ENCODE measurements around the gene KCNG4. TPM values are rescaled to one million over a fixed set of nuclear protein-coding genes. Genes with fewer than 3 reads are reported as not detected.

Gene KCNG4
- total and polyA plus RNA-seq, 2 of the 8 experiments (the other 6 are each of a cell fraction or from before 2014, with no cell fraction given) = not detected

- Histone ChIP-seq H3K56ac (replicated peaks; ENCODE audit: insufficient read length, low read depth, low read length) (no peak overlapping the region), H3K27me3 (replicated peaks in 1 of 4; ENCODE audit: control insufficient read depth in 3 of 4, extremely low read depth in 1 of 4, insufficient read depth in 3 of 4, low read length in 3 of 4) (no peaks in the 10 kb centered on the region), H3K27ac (ENCODE audit: low read depth, low read length) (no peak overlapping the region), H3K23ac (ENCODE audit: insufficient read length) (no peak overlapping the region), H2BK15ac (ENCODE audit: low read length) (no peak overlapping the region), H4K20me1 (replicated peaks in 1 of 2; ENCODE audit: control insufficient read depth in 1 of 2, insufficient read depth in 2 of 2, low read length in 2 of 2) (no peaks in the 10 kb centered on the region), H3K4me3 (ENCODE audit: extremely low read depth in 1 of 4, insufficient read depth in 2 of 4, low read depth in 3 of 4, low read length in 4 of 4) (no peak overlapping the region), H3K23me2 (ENCODE audit: low read depth, low read length) (no peaks in the 10 kb centered on the region), H2AFZ (ENCODE audit: low read length) (no peak overlapping the region), H3K4ac (replicated peaks; ENCODE audit: insufficient read length, low read depth, low read length) (no peak overlapping the region), H2BK5ac (ENCODE audit: low read depth, low read length) (no peak overlapping the region), H3K4me2 (ENCODE audit: insufficient read depth in 1 of 2, low read depth in 2 of 2, low read length in 2 of 2) (no peak overlapping the region), H4K91ac (replicated peaks; ENCODE audit: insufficient read length, low read length) (no peak overlapping the region), H3K9me3 (ENCODE audit: insufficient read depth in 2 of 2, low read depth in 1 of 2, low read length in 1 of 2) (no peaks in the 10 kb centered on the region), H2BK20ac (ENCODE audit: low read length) (no peak overlapping the region), H3K4me1 (replicated peaks in 1 of 4; ENCODE audit: control insufficient read depth in 3 of 4, insufficient read depth in 4 of 4, low read length in 3 of 4) (peaks cover 0 to under 1% (median 0%) of the 10 kb centered on the region in 4 experiments; a peak in 2 of 7 replicates), H4K8ac (ENCODE audit: extremely low read depth, insufficient read depth, low read length) (no peak overlapping the region), H3K36me3 (ENCODE audit: control insufficient read depth in 2 of 4, insufficient read depth in 4 of 4, low read length in 3 of 4) (no peaks in the 10 kb centered on the region), H2BK12ac (ENCODE audit: low read depth, low read length) (no peak overlapping the region), H2AK5ac (ENCODE audit: low read depth, low read length) (no peak overlapping the region), H2BK120ac (replicated peaks; ENCODE audit: low read depth, low read length) (no peak overlapping the region), H3K79me1 (ENCODE audit: low read depth, low read length) (no peaks in the 10 kb centered on the region), H3K9ac (replicated peaks in 1 of 4; ENCODE audit: extremely low read depth in 1 of 4, low read depth in 3 of 4, low read length in 3 of 4) (no peak overlapping the region), H3K79me2 (ENCODE audit: control insufficient read depth in 1 of 2, insufficient read depth in 2 of 2, low read length in 2 of 2) (no peaks in the 10 kb centered on the region), H3K18ac (ENCODE audit: extremely low read depth, low read length) (no peak overlapping the region), H3K14ac (ENCODE audit: insufficient read length) (no peak overlapping the region), H4K5ac (ENCODE audit: insufficient read length, low read depth, low read length) (no peak overlapping the region)
- FAIRE-seq = no peak
- CTCF ChIA-PET (ENCODE audit: partially characterized antibody) = interaction anchor here (0.6 to 1.2 kb wide), 5 partner anchors 16 to 492 kb away, joined by 3 read pairs; no protein-coding TSS in a partner anchor
- WGBS, 2 experiments (ENCODE audit: extremely low coverage in 1 of 2, insufficient coverage in 1 of 2, insufficient read length in 1 of 2, insufficient replicate concordance in 2 of 2, low coverage in 1 of 2, low lambda C conversion rate in 2 of 2, missing lambda C conversion rate in 1 of 2) = 97% methylated on average over 8 of the region's 9 CpGs; no CpG with 5 or more reads in 1 of the 2 experiments
- POLR2A ChIA-PET (ENCODE audit: partially characterized antibody) = interaction anchor here (0.6 kb wide), 1 partner anchor 59 kb away, joined by 3 read pairs; no protein-coding TSS in a partner anchor
- DNase-seq (ENCODE audit: low read depth in 1 of 2, low spot score in 2 of 2) = no peak
- TF ChIP-seq SP2 (IDR thresholded peaks at IDR 0.05; ENCODE audit: low read length) = no peak
- no peak for TF ChIP-seq CHD1 (IDR thresholded peaks at IDR 0.05; ENCODE audit: low read depth, low read length)
- no peak for TF ChIP-seq E2F6 (IDR thresholded peaks at IDR 0.05)
Measured at GRCh38 chr16:84233748-84234147, 6.1 kb downstream of the KCNG4 start.

Data from H1 (cell line).